HG03378 (cell line): ENCODE data around the gene P4HTM.

Experiments used
- ATAC-seq: cut with Tn5 transposase; IDR thresholded peaks from one replicate; pipeline ENCODE4 v1.9.1; 2021; ENCODE audit warnings: mild to moderate bottlenecking, moderate library complexity; ENCODE audit not compliant: unreplicated experiment

P4HTM gene

GRCh38 chr3:49022688-49023171 is 32.7 kb downstream of the P4HTM start:
- no peak for ATAC-seq

DNA sequence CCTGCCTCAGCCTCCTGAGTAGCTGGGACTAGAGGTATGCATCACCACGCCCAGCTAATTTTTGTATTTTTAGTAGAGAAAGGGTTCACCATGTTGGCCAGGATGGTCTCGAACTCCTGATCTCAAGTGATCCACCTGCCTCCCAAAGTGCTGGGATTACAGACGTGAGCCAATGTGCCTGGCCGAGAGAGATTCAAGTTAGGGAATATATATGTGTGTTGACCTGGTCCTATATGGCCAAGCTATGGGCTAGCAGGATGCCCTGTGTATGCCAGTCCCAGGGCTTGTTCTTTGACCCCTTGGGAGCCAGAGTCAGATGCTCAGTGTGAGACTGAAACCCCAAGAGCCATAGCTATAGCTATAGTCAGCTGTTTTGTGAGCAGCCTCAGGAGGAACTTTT is 33.7 kb downstream of the P4HTM start:
- ATAC-seq = no peak

GRCh38 chr3:49024449-49024848 is 34.4 kb downstream of the P4HTM start:
- ATAC-seq = no peak

DNA sequence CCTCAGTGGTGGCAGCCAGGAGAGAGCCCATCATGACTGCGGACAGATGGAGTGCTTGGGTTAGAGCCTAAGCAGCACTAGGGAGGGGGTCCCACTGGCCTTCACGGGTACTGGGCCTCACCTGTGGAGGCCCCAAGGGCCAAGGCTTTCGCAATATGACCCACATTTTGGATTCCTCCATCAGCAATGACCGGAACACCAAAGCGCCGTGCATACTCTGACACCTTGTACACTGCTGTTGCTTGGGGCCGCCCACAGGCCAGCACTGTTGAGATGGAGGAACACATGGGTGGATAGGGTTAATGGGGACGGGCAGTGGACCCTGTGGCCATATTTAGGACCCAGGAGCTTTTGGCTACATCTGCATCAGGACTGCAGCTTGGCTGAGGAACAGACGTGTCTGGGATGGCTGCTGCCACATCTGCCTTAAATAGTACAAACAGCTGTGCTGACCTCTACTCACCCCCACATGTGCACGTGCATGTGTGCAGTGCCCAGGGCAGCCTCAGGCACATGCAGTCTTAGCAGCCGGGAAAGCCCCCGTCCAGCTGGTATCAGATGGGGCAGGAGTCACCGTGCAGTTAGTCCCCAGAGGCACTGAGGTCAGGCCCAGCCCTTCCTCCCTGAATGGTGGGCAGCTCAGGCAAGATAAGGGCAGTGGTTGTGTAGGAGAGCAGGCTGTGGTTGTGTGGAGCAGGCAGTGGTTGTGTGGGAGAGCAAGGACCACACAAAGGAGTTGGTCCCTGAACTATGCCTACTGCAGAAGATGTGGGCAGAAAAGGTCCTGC is 35.2 kb downstream of the P4HTM start:
- ATAC-seq = no peak

DNA sequence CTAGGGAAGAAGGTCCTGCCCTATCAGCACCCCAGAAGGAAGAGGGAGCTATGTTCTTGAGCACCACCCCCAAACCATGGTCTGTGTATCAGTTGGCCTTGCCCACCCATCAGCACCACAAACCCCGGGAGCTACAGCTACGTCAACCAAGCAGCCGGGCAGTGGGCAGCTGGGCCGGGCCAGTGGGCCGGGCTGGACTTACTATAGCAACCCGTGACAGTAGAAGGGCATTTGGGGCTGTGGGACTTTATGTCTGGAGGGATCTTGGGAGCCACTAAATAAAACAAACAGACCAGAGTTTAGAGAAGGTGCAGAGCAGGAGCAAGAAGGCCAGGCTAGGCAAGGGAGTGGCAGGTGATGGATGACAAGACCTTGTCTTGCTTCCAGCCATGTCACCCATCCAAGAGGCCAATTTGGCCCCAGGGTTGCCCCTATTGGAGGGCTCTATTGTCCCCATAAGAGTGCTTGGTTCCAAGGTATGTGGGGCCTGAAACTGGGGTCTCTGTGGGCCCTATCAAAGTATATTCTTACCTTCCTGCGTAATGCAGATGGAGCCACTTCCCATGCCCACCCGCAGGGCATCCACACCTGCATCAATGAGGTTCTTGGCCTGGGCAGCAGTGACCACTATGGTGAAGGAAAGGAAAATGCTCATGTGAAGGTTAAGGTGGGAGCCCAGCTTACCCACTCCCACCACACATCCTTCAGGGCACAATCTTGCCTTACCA is 35.9 kb downstream of the P4HTM start:
- no peak for ATAC-seq

DNA sequence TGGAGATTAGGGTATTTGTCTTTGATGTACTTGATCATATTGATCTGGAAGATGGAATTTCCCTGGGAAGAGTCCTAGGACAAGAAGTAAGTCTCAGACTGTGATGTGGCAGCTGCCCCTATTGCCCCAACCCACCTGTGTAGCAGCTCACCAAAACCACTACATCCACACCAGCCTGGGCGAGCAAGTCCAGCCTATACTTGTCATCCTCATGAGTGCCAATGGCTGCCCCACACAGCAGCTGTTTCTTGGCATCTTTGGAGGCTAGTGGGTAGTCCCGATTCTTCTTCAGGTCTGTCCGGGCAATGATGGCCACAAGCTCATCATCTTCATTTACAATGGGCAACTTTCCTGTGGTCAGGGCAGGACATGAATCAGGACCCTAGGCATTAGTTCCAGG is 36.5 kb downstream of the P4HTM start:
- no peak for ATAC-seq

- no peak for ATAC-seq
Observed at GRCh38 chr3:49027634-49028033, 37.6 kb downstream of the P4HTM start.

DNA sequence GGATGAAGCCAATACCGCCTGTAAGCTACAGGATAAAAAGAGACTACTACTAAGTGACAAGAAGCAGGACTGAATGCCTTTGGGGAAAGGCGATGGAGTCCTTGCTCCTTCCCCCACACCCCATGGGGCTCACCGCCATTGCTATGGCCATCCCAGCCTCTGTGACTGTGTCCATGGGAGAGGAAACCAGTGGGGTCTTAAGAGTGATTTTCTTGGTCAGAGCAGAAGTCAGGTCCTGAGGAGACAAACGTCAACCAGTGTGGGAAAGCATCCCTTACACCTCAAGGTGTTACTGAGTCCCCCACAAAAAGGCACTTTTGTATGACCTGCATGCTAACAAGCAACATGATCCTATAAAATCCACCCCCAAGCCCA is 38.2 kb downstream of the P4HTM start:
- no peak for ATAC-seq

GRCh38 chr3:49028673-49029562 is 38.9 kb downstream of the P4HTM start, which contains the start of gene IMPDH2:
IMPDH2 (minus strand) TSS chr3:49029398; CDS start chr3:49029350, 48 bp downstream.
- peak; percentile 70 for ATAC-seq

DNA sequence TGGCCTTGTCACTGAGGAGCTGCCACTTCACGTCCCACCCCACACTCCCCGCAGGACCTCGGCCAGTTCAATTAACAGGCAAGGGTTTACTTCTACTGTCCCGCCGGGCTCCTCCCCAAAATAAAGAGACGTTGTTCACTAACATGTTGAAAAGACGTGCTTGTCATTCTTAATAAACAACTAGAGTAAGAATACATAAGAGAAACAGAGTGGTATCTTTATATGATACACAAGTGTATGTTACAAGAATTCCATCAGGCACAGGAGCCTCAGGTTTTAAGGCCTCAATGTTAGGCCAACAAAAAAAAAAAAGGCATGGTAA is 39.5 kb downstream of the P4HTM start:
- ATAC-seq = no peak

DNA sequence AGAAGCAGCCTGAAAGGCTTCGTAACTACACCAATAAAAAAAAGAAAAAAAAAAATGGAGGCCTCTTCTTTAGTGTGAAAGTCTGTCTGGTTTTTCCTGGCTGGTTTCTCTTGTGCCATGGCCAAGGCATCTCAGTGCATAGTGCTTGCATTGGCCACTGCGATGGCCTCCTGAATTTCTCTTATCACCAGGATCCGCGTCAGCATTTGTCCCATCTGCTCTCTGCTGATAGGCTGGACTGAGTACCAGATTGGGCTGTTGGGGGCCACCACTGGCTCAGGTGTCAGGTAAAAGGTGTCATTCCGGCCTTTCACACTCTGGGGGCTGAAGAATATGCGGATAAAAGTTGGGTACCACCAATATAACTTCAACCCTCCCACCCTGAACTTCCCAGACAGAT is 40.3 kb downstream of the P4HTM start:
- ATAC-seq = no peak

DNA sequence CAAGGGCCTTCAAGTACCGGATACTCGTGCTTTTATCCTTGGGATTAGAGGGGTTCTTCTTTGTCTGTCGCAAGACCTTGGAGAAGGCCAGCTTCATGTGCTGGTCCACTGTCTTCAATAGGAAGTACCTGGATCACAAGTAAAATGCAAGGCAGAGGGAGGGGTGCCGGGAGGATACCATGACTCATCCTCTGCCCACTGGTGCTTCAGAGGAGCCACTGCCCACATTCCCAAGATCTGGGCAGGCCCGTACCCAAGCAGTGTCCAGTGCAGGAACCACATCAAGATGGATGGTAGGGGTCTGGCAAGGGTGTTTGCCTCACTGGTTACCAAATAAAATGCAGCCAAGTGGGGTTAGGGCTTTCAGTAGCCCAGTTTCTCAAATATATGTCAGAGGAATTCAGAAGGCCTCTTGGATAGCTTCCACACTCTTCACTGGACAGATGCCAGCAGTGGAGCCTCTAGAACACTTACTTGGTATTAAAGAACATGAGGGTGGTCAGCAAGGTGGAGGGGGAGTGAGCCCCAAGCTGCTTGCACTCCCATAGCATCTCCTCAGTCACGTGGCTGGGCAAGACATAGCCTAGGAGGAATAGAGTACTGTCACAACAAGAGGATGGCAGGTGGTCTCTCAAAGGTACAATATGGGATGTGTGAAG is 42.7 kb downstream of the P4HTM start:
- no peak for ATAC-seq

DNA sequence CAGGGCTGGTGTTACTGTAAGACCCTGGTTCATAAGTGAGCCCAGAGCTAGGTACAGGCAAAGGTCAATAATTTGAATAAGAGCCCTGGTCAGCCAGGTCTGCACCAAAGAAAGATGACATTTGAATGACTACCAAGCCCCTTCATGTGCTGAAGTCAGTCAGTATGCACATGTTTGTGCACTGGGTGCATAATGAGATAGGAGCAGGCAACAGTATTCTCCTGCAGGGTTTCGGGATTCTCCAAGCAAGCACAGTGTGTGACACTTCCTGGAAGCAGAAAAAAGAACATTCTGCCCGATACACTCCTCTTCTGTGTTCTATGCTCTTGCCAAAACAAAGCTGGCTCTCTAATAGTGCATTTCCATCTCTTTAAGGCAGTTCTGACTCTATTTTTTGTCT is 44.6 kb downstream of the P4HTM start:
- no peak for ATAC-seq

GRCh38 chr3:49035281-49035680 is 45.2 kb downstream of the P4HTM start:
- ATAC-seq = no peak

DNA sequence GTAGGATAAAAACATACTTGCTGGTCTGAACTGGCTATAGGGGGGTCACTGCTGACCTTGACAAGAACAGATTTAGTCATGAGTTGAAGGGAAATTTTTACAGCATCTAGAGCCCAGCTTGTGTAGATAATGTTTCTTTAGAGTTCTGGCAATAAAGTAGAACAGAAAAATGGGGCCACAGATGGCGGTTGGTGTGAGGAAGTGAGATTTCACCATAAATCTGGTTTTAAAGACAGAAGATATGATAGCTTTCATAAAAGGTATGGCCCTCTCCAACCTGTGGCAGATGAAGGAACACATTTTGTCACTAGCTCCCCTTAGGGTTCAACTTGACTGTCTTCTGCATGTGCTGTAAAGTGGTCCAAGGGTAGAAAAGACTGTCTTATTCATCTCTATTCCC is 63.5 kb downstream of the P4HTM start:
- no peak for ATAC-seq

DNA sequence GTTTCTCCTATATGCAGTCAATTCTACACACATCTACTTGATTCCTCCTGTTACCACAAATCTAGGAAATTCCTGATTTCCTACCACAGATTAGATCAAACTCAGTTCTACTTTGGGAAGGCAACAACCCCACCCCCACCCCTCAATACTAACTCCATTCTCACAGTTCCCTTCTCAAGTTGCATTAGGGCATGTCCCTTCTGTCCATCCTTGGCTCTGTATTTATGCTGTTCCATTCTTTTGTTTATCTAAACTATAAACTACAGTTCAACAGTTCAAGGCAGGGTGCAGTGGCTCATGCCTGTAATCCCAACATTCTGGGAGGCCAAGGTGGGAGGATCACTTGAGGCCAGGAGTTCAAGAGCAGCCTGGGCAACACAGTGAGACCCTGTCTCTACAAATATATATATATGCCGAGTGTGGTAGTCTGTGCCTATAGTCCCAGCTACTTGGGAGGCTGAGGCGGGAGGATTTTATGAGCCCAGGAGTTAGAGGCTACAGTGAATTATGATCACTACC is 64.4 kb downstream of the P4HTM start:
- no peak for ATAC-seq
